ENCODE results near the gene SLC9B2. TPM values are rescaled to one million over a fixed set of nuclear protein-coding genes. Genes with fewer than 3 reads are reported as not detected.

Gene SLC9B2
- total RNA-seq, 1 donor from 2014 or later = 19.9 TPM

- Mint-ChIP-seq H3K4me1 (ENCODE audit: unreplicated experiment) (no peaks in the 10 kb centered on the region), H3K27me3 (ENCODE audit: unreplicated experiment) (no peaks in the 10 kb centered on the region), H3K4me3 (ENCODE audit: unreplicated experiment) (no peak overlapping the region), H3K27ac (ENCODE audit: unreplicated experiment) (no peak overlapping the region), H3K36me3 (ENCODE audit: unreplicated experiment) (peaks cover 13% of the 10 kb centered on the region), H3K9me3 (ENCODE audit: unreplicated experiment) (no peaks in the 10 kb centered on the region)
- DNase-seq (ENCODE audit: extremely low spot score, unreplicated experiment) = no peak
- no peak for TF ChIP-seq CTCF (IDR thresholded peaks at IDR 0.05)
Measured at GRCh38 chr4:103050736-103051436, 25.7 kb downstream of the SLC9B2 start.

GRCh38 chr4:103046416-103047290 lies 29.9 kb downstream of the SLC9B2 start:
- H3K4me1 Mint-ChIP-seq (ENCODE audit: unreplicated experiment) = no peaks in the 10 kb centered on the region
- peaks cover 28% of the 10 kb centered on the region for H3K36me3 Mint-ChIP-seq (ENCODE audit: unreplicated experiment)
- no peaks in the 10 kb centered on the region for H3K9me3 Mint-ChIP-seq (ENCODE audit: unreplicated experiment)
- no peaks in the 10 kb centered on the region for H3K27me3 Mint-ChIP-seq (ENCODE audit: unreplicated experiment)
- H3K27ac Mint-ChIP-seq (ENCODE audit: unreplicated experiment) = no peak overlapping the region
- no peak for DNase-seq (ENCODE audit: extremely low spot score, unreplicated experiment)
- H3K4me3 Mint-ChIP-seq (ENCODE audit: unreplicated experiment) = no peak overlapping the region
- TF ChIP-seq CTCF (IDR thresholded peaks at IDR 0.05) = peak; percentile 71

- H3K27ac Mint-ChIP-seq (ENCODE audit: unreplicated experiment) = no peak overlapping the region
- no peak for TF ChIP-seq CTCF (IDR thresholded peaks at IDR 0.05)
- H3K9me3 Mint-ChIP-seq (ENCODE audit: unreplicated experiment) = no peaks in the 10 kb centered on the region
Measured at GRCh38 chr4:103044183-103044582, 32.4 kb downstream of the SLC9B2 start.

GRCh38 chr4:103036169-103036568 lies 40.4 kb downstream of the SLC9B2 start:
- no peaks in the 10 kb centered on the region for H3K27me3 Mint-ChIP-seq (ENCODE audit: unreplicated experiment)
- no peak for DNase-seq (ENCODE audit: extremely low spot score, unreplicated experiment)
- no peaks in the 10 kb centered on the region for H3K4me1 Mint-ChIP-seq (ENCODE audit: unreplicated experiment)
- H3K9me3 Mint-ChIP-seq (ENCODE audit: unreplicated experiment) = no peaks in the 10 kb centered on the region
- H3K36me3 Mint-ChIP-seq (ENCODE audit: unreplicated experiment) = peaks cover 9% of the 10 kb centered on the region
- H3K27ac Mint-ChIP-seq (ENCODE audit: unreplicated experiment) = no peak overlapping the region
- H3K4me3 Mint-ChIP-seq (ENCODE audit: unreplicated experiment) = no peak overlapping the region
- no peak for TF ChIP-seq CTCF (IDR thresholded peaks at IDR 0.05)

More at GRCh38 chr4:103044183-103044582, 32.4 kb downstream of the SLC9B2 start:
- Mint-ChIP-seq H3K27me3 (ENCODE audit: unreplicated experiment) (no peaks in the 10 kb centered on the region), H3K4me1 (ENCODE audit: unreplicated experiment) (no peaks in the 10 kb centered on the region), H3K4me3 (ENCODE audit: unreplicated experiment) (no peak overlapping the region), H3K36me3 (ENCODE audit: unreplicated experiment) (peaks cover 25% of the 10 kb centered on the region)
- no peak for DNase-seq (ENCODE audit: extremely low spot score, unreplicated experiment)

- DNase-seq (ENCODE audit: extremely low spot score, unreplicated experiment) = no peak
- no peaks in the 10 kb centered on the region for H3K4me1 Mint-ChIP-seq (ENCODE audit: unreplicated experiment)
- H3K27me3 Mint-ChIP-seq (ENCODE audit: unreplicated experiment) = no peaks in the 10 kb centered on the region
- no peak overlapping the region for H3K27ac Mint-ChIP-seq (ENCODE audit: unreplicated experiment)
- TF ChIP-seq CTCF (IDR thresholded peaks at IDR 0.05) = no peak
- H3K4me3 Mint-ChIP-seq (ENCODE audit: unreplicated experiment) = no peak overlapping the region
- peaks cover 16% of the 10 kb centered on the region for H3K36me3 Mint-ChIP-seq (ENCODE audit: unreplicated experiment)
- no peaks in the 10 kb centered on the region for H3K9me3 Mint-ChIP-seq (ENCODE audit: unreplicated experiment)
Measured at GRCh38 chr4:103032574-103032973, 44.0 kb downstream of the SLC9B2 start.

Measured in osteocyte (in vitro differentiated cells).